K562 (cell line): Measurements from ENCODE around the gene DZIP1. TPM values are rescaled to one million over a fixed set of nuclear protein-coding genes. Genes with fewer than 3 reads are reported as not detected.

Source experiments
- ATAC-seq: fragments of 200-7000 bp; cut with Tn5 transposase; 3 replicates; pipeline ENCODE4 v1.9.1; 2020; ENCODE audit warnings: moderate library complexity
- BruUV-seq: library from RNA; stranded (reverse); fragments of 400-500 nt; replicated peaks from 2 replicates; lab custom pipeline; 2021; lab: Mats Ljungman, UMichigan
- CTCF ChIA-PET: fragments of 300-600 bp; formaldehyde crosslinking; extraction: SDS; loops from one replicate; lab custom pipeline; 2021; ENCODE audit warnings: low intra/inter-chr PET ratio; lab: Yijun Ruan, JAX
- POLR2A ChIA-PET: fragments of 300-600, 350-650 bp; sonication (Branson Sonifier 250); formaldehyde crosslinking; extraction: SDS; loops from one replicate; lab custom pipeline; 2021; ENCODE audit warnings: antibody characterized with exemption, inconsistent platforms; lab: Yijun Ruan, JAX
- DNase-seq, 4 experiments: peaks; one replicate each; pipeline versions ENCODE4 v3.0.0 to v3.0.0-alpha.2; 2011 to 2018; ENCODE audit warnings: low spot score in 3 of 4, mixed read lengths in 3 of 4; ENCODE audit errors: extremely low read depth in 1 of 4
- FAIRE-seq: peaks from 2 replicates; lab custom pipeline; 2011; peaks lifted over from hg19 to GRCh38; lab: Jason Lieb, UNC
- H2AFZ ChIP-seq: 2 replicates; pipeline ENCODE4 v1.6.0; 2011; ENCODE audit warnings: low read depth, low read length, control low read depth, inconsistent platforms
- H3K27ac ChIP-seq: fragments of 200-600 bp; 3 replicates; pipeline ENCODE4 v1.8.0; 2011; ENCODE audit warnings: low read depth, mild to moderate bottlenecking, control low read depth, inconsistent platforms, low read length, moderate library complexity, mixed read lengths; ENCODE audit errors: extremely low read depth
- H3K27me3 ChIP-seq, 2 experiments: fragments of 300-600 bp in 1 of 2; 2 replicates in 1 of 2; 3 replicates in 1 of 2; pipeline versions ENCODE4 v1.6.0 to v1.8.0; 2011; ENCODE audit warnings: inconsistent platforms in 2 of 2, low read length in 2 of 2, mild to moderate bottlenecking in 1 of 2, mixed read lengths in 1 of 2, moderate library complexity in 1 of 2; ENCODE audit not compliant: control insufficient read depth in 2 of 2, insufficient read depth in 2 of 2
- H3K36me3 ChIP-seq: fragments of 300-600 bp; 3 replicates; pipeline ENCODE4 v1.8.0; 2011; ENCODE audit warnings: mild to moderate bottlenecking, low read length, inconsistent platforms; ENCODE audit not compliant: control insufficient read depth, insufficient read depth
- H3K4me1 ChIP-seq, 2 experiments: fragments of 200-600 bp in 1 of 2; replicated peaks in 1 of 2; 2 replicates in 1 of 2; 3 replicates in 1 of 2; pipeline versions ENCODE4 v1.5.1 to v1.8.0; 2011; ENCODE audit warnings: inconsistent platforms in 2 of 2, low read length in 2 of 2, mild to moderate bottlenecking in 1 of 2, mixed read lengths in 1 of 2, moderate library complexity in 1 of 2; ENCODE audit not compliant: control insufficient read depth in 2 of 2, insufficient read depth in 2 of 2
- H3K4me2 ChIP-seq: 2 replicates; pipeline ENCODE4 v1.6.1; 2011; ENCODE audit warnings: low read length, control low read depth, inconsistent platforms, mixed read lengths; ENCODE audit not compliant: insufficient read depth
- H3K4me3 ChIP-seq: fragments of 200-600 bp; sonication (generic), shearing (Covaris generic); 2 replicates; pipeline ENCODE4 v1.5.1; 2016; ENCODE audit warnings: control low read depth, inconsistent platforms
- H3K79me2 ChIP-seq: fragments of 200-600 bp; 3 replicates; pipeline ENCODE4 v1.8.0; 2011; ENCODE audit warnings: low read length, inconsistent platforms; ENCODE audit not compliant: control insufficient read depth, insufficient read depth
- H3K9ac ChIP-seq, 2 experiments: 2 replicates each; pipeline versions ENCODE4 v1.6.0 to v1.6.1; 2011; ENCODE audit warnings: low read depth in 2 of 2, low read length in 2 of 2, control low read depth in 1 of 2, inconsistent platforms in 1 of 2, mild to moderate bottlenecking in 1 of 2, mixed read lengths in 1 of 2; ENCODE audit not compliant: insufficient read depth in 1 of 2
- H3K9me1 ChIP-seq: one replicate; pipeline ENCODE4 v1.6.0; 2011; ENCODE audit warnings: inconsistent platforms, mild to moderate bottlenecking, low read length, moderate library complexity; ENCODE audit not compliant: control insufficient read depth, insufficient read depth
- H3K9me3 ChIP-seq: replicated peaks from 2 replicates; pipeline ENCODE4 v1.5.1; 2011; ENCODE audit warnings: low read depth, low read length, inconsistent platforms; ENCODE audit not compliant: control insufficient read depth, insufficient read depth
- H4K20me1 ChIP-seq: replicated peaks from 2 replicates; pipeline ENCODE4 v1.6.1; 2011; ENCODE audit warnings: low read length, inconsistent platforms, mixed read lengths; ENCODE audit not compliant: control insufficient read depth, insufficient read depth
- ATF7 ChIP-seq: fragments of 450-650 bp; IDR thresholded peaks from 2 replicates; pipeline ENCODE4 v1.7.1; 2014; ENCODE audit warnings: mild to moderate bottlenecking, moderate library complexity
- GABPA ChIP-seq: fragments of 200-800 bp; sonication (Bioruptor generic); conservative IDR thresholded peaks from 2 replicates; pipeline ENCODE4 v1.6.1; 2016; ENCODE audit warnings: low read depth, missing genetic modification characterization, missing compliant biosample characterization
- ZNF12 ChIP-seq: sonication (generic); formaldehyde crosslinking; IDR thresholded peaks from 2 replicates; pipeline ENCODE4 v1.4.0; 2020; ENCODE audit warnings: mild to moderate bottlenecking, missing genetic modification reagents
- ZNF263 ChIP-seq: sonication (generic); formaldehyde crosslinking; IDR thresholded peaks from 2 replicates; pipeline ENCODE4 v1.8.0; 2022; ENCODE audit warnings: mild to moderate bottlenecking, missing genetic modification reagents, borderline replicate concordance
- WGBS: fragments of 100-300 bp; shearing (Covaris generic); methylation state at CpG from one replicate; pipeline ENCODE4 v1.1.6; 2016; ENCODE audit warnings: low coverage, mixed read lengths; ENCODE audit not compliant: insufficient coverage; ENCODE audit errors: missing lambda C conversion rate; 5-methylcytosine and 5-hydroxymethylcytosine counted together
- in situ Hi-C: fragments of 300-500 bp; cut with MboI; formaldehyde crosslinking; loops from 4 replicates; pipeline ENCODE4 v1.15.0; 2018; ENCODE audit warnings: inconsistent platforms, mixed read lengths
- intact Hi-C: fragments of 100-400 bp; cut with micrococcal nuclease; formaldehyde crosslinking; loops from 2 replicates; pipeline ENCODE4 v1.14.2; 2022
- polyA plus RNA-seq, 8 experiments: library from polyadenylated mRNA; depleted of rRNA in 4 of 8; stranded (reverse) in 5 of 8; unstranded in 3 of 8; fragments of >200 nt; fragmentation: Nextera tagmentation in 2 of 8; fragmentation: Illumina TruSeq in 1 of 8; extraction: Ambion mirVana in 2 of 8; extraction: Trizol in 1 of 8; gene quantifications; 2 replicates each; pipeline versions ENCODE4 v1.2.1 to v1.2.3, GENCODE V29; 2011 to 2014; ENCODE audit warnings: inconsistent platforms in 1 of 8, missing spikeins in 1 of 8
- total RNA-seq, 7 experiments: library from RNA; depleted of rRNA in 6 of 7; stranded (reverse); fragments of >200 nt in 6 of 7; fragmentation: Illumina TruSeq in 2 of 7; extraction: Trizol in 2 of 7; gene quantifications; 2 replicates each; pipeline versions ENCODE4 v1.2.1 to v1.2.3, GENCODE V29; 2011 to 2021; ENCODE audit warnings: low replicate concordance in 1 of 7
- TF ChIP-seq, protein P1 (sequence below): fragments of 250-450 bp; sonication (Bioruptor Pico); IDR thresholded peaks from 2 replicates; pipeline ENCODE4 v1.6.1; 2021; ENCODE audit warnings: mild to moderate bottlenecking
- TF ChIP-seq, protein P2 (sequence below): fragments of 250-450 bp; sonication (Bioruptor Pico); IDR thresholded peaks from 2 replicates; pipeline ENCODE4 v1.9.0; 2021; ENCODE audit warnings: mild to moderate bottlenecking
- TF ChIP-seq, protein P3 (sequence below): sonication (generic); formaldehyde crosslinking; IDR thresholded peaks from 2 replicates; pipeline ENCODE4 v1.8.1; 2023; ENCODE audit warnings: mild to moderate bottlenecking, missing genetic modification reagents, moderate library complexity
- TF ChIP-seq, protein P4 (sequence below): fragments of 450-650 bp; formaldehyde crosslinking; IDR thresholded peaks from 2 replicates; pipeline ENCODE4 v1.4.0; 2020; ENCODE audit warnings: mild to moderate bottlenecking, moderate library complexity
- TF ChIP-seq, protein P5 (sequence below): sonication (generic); formaldehyde crosslinking; IDR thresholded peaks from 2 replicates; pipeline ENCODE4 v1.8.0; 2022; ENCODE audit warnings: mild to moderate bottlenecking, missing genetic modification reagents, borderline replicate concordance
- TF ChIP-seq, protein P6 (sequence below): sonication (generic); formaldehyde crosslinking; IDR thresholded peaks from 2 replicates; pipeline ENCODE4 v1.8.0; 2023; ENCODE audit warnings: mild to moderate bottlenecking, missing genetic modification reagents

DZIP1 gene
- total and polyA plus RNA-seq, 9 of the 15 experiments (the other 6 are each of a cell fraction or from before 2014, with no cell fraction given) = 0.07 TPM; not detected in 8

DNA sequence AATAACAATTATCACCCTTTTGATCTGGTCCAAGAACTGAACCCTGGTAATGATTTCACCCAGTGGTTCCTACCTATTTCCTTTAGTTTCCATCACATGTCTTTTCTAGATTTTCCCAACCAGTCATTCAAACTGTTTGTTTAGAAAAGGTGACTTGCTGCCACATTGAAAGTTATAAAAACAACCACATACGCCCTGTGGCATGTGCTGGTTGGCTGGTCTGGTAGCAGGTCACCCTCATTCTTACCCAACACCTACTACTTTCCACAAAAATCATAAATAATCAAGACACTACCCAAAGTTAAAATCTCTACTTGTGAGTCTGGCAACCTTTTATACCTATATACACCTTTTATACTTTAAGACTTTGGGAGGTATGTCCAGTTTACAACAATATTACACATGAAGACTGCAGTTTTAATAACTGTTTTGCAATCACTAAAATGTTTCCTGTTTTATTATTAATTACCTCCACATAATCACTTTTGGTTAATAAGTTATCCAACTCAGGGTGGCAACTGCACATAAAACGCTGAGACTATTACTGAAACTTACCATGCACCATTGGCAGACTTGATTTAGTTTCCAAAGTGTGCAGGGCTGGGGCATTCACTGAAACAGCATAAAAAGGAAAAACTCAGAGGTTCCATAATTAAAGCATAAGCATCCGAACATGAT lies 38.9 kb downstream of the DZIP1 start:
- Histone ChIP-seq H3K79me2 (no peaks in the 10 kb centered on the region), H3K9me3 (no peaks in the 10 kb centered on the region), H2AFZ (no peak overlapping the region), H3K9ac (no peak overlapping the region), H3K4me1 (no peaks in the 10 kb centered on the region), H4K20me1 (no peaks in the 10 kb centered on the region), H3K36me3 (no peaks in the 10 kb centered on the region), H3K27ac (no peak overlapping the region), H3K9me1 (no peaks in the 10 kb centered on the region), H3K4me2 (no peak overlapping the region), H3K4me3 (no peak overlapping the region), H3K27me3 (peaks cover 2 to 14% of the 10 kb centered on the region in 2 experiments; a peak in 1 of 5 replicates)
- DNase-seq (no peak), FAIRE-seq (no peak), ATAC-seq (no peak)
- ChIA-PET CTCF (interaction anchor here (0.5 kb wide), 1 partner anchor 650 kb away, joined by 4 read pairs; no protein-coding TSS in a partner anchor), POLR2A (no interaction called here)
- intact Hi-C loops = no loop called here
- in situ Hi-C loops = no loop called here
- 0% methylated on average over 3 of the region's 3 CpGs for WGBS
- no TSS peak for BruUV-seq
- TF ChIP-seq ZNF263 (CRISPR knock-in tag) (no peak), ATF7 (no peak), GABPA (no peak), ZNF12 (CRISPR knock-in tag) (no peak)
- TF ChIP-seq, protein P1, sequence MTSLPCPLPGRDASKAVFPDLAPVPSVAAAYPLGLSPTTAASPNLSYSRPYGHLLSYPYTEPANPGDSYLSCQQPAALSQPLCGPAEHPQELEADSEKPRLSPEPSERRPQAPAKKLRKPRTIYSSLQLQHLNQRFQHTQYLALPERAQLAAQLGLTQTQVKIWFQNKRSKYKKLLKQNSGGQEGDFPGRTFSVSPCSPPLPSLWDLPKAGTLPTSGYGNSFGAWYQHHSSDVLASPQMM (CRISPR knock-in tag) = no peak
- TF ChIP-seq, protein P2, sequence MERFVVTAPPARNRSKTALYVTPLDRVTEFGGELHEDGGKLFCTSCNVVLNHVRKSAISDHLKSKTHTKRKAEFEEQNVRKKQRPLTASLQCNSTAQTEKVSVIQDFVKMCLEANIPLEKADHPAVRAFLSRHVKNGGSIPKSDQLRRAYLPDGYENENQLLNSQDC (CRISPR knock-in tag) = no peak
- TF ChIP-seq, protein P3, sequence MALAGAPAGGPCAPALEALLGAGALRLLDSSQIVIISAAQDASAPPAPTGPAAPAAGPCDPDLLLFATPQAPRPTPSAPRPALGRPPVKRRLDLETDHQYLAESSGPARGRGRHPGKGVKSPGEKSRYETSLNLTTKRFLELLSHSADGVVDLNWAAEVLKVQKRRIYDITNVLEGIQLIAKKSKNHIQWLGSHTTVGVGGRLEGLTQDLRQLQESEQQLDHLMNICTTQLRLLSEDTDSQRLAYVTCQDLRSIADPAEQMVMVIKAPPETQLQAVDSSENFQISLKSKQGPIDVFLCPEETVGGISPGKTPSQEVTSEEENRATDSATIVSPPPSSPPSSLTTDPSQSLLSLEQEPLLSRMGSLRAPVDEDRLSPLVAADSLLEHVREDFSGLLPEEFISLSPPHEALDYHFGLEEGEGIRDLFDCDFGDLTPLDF (CRISPR knock-in tag) = no peak
- TF ChIP-seq, protein P4, sequence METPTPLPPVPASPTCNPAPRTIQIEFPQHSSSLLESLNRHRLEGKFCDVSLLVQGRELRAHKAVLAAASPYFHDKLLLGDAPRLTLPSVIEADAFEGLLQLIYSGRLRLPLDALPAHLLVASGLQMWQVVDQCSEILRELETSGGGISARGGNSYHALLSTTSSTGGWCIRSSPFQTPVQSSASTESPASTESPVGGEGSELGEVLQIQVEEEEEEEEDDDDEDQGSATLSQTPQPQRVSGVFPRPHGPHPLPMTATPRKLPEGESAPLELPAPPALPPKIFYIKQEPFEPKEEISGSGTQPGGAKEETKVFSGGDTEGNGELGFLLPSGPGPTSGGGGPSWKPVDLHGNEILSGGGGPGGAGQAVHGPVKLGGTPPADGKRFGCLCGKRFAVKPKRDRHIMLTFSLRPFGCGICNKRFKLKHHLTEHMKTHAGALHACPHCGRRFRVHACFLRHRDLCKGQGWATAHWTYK (CRISPR knock-in tag) = no peak
- TF ChIP-seq, protein P5, sequence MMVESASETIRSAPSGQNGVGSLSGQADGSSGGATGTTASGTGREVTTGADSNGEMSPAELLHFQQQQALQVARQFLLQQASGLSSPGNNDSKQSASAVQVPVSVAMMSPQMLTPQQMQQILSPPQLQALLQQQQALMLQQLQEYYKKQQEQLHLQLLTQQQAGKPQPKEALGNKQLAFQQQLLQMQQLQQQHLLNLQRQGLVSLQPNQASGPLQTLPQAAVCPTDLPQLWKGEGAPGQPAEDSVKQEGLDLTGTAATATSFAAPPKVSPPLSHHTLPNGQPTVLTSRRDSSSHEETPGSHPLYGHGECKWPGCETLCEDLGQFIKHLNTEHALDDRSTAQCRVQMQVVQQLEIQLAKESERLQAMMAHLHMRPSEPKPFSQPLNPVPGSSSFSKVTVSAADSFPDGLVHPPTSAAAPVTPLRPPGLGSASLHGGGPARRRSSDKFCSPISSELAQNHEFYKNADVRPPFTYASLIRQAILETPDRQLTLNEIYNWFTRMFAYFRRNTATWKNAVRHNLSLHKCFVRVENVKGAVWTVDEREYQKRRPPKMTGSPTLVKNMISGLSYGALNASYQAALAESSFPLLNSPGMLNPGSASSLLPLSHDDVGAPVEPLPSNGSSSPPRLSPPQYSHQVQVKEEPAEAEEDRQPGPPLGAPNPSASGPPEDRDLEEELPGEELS = no peak
- TF ChIP-seq, protein P6, sequence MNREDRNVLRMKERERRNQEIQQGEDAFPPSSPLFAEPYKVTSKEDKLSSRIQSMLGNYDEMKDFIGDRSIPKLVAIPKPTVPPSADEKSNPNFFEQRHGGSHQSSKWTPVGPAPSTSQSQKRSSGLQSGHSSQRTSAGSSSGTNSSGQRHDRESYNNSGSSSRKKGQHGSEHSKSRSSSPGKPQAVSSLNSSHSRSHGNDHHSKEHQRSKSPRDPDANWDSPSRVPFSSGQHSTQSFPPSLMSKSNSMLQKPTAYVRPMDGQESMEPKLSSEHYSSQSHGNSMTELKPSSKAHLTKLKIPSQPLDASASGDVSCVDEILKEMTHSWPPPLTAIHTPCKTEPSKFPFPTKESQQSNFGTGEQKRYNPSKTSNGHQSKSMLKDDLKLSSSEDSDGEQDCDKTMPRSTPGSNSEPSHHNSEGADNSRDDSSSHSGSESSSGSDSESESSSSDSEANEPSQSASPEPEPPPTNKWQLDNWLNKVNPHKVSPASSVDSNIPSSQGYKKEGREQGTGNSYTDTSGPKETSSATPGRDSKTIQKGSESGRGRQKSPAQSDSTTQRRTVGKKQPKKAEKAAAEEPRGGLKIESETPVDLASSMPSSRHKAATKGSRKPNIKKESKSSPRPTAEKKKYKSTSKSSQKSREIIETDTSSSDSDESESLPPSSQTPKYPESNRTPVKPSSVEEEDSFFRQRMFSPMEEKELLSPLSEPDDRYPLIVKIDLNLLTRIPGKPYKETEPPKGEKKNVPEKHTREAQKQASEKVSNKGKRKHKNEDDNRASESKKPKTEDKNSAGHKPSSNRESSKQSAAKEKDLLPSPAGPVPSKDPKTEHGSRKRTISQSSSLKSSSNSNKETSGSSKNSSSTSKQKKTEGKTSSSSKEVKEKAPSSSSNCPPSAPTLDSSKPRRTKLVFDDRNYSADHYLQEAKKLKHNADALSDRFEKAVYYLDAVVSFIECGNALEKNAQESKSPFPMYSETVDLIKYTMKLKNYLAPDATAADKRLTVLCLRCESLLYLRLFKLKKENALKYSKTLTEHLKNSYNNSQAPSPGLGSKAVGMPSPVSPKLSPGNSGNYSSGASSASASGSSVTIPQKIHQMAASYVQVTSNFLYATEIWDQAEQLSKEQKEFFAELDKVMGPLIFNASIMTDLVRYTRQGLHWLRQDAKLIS (CRISPR knock-in tag) = no peak
